Measurements from ENCODE around the gene BMPR1B.

DNA sequence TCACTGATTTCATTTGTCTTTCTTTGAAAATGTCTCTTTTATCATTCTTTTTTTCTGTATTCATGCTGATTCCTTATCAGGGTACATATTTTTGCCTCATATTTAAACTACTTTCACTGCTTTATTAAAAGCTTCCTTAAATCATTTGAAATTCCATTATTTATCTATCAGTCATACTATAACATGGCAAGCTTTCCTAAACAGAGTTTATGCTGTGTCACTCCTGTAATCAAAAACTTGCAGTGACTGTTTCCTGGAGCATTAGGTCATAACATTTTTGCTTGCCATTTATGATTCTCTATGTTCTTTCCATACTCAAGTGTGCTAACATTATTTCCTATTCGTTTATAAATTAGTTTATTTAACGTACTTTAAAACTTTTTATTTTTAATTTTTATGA lies 203.7 kb downstream of the BMPR1B start:
- TF ChIP-seq, protein P1, sequence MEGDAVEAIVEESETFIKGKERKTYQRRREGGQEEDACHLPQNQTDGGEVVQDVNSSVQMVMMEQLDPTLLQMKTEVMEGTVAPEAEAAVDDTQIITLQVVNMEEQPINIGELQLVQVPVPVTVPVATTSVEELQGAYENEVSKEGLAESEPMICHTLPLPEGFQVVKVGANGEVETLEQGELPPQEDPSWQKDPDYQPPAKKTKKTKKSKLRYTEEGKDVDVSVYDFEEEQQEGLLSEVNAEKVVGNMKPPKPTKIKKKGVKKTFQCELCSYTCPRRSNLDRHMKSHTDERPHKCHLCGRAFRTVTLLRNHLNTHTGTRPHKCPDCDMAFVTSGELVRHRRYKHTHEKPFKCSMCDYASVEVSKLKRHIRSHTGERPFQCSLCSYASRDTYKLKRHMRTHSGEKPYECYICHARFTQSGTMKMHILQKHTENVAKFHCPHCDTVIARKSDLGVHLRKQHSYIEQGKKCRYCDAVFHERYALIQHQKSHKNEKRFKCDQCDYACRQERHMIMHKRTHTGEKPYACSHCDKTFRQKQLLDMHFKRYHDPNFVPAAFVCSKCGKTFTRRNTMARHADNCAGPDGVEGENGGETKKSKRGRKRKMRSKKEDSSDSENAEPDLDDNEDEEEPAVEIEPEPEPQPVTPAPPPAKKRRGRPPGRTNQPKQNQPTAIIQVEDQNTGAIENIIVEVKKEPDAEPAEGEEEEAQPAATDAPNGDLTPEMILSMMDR (IDR thresholded peaks at IDR 0.05; ENCODE audit: poor library complexity): no peak
- TF ChIP-seq EZH2 (IDR thresholded peaks at IDR 0.05; ENCODE audit: borderline replicate concordance): no peak

All from hepatocyte (in vitro differentiated cells).